OCI-LY3 (cell line): ENCODE measurements around the gene FLRT1.

ENCODE experiments used
- H2AFZ ChIP-seq: fragments of 200-600, 300-600 bp; shearing (Covaris generic); 2 replicates; pipeline ENCODE4 v1.6.0; 2014; ENCODE audit warnings: antibody characterized with exemption, low read depth, low read length
- H3K27ac ChIP-seq: fragments of 200-600, 300-600 bp; sonication (generic); 2 replicates; pipeline ENCODE4 v1.5.1; 2014; ENCODE audit warnings: mild to moderate bottlenecking, low read length, moderate library complexity, mixed read lengths
- H3K27me3 ChIP-seq: fragments of 200-600, 300-600 bp; sonication (generic); 2 replicates; pipeline ENCODE4 v1.6.1; 2014; ENCODE audit warnings: low read depth, low read length, mixed read lengths
- H3K36me3 ChIP-seq: fragments of 200-600, 300-600 bp; sonication (generic); replicated peaks from 2 replicates; pipeline ENCODE3; 2014; ENCODE audit warnings: low read depth, low read length, mixed read lengths
- H3K4me1 ChIP-seq: fragments of 300-600, 200-600 bp; sonication (generic); 2 replicates; pipeline ENCODE4 v1.6.1; 2014; ENCODE audit warnings: low read length, mixed read lengths
- H3K4me2 ChIP-seq: fragments of 200-600, 300-600 bp; sonication (generic); 2 replicates; pipeline ENCODE4 v1.6.1; 2014; ENCODE audit warnings: low read length, mixed read lengths
- H3K4me3 ChIP-seq: fragments of 300-600, 200-600 bp; sonication (generic); 2 replicates; pipeline ENCODE4 v1.5.1; 2014; ENCODE audit warnings: antibody characterized with exemption, mild to moderate bottlenecking, low read length, moderate library complexity
- H3K79me2 ChIP-seq: fragments of 300-600, 200-600 bp; shearing (Covaris generic); 2 replicates; pipeline ENCODE4 v1.6.1; 2014; ENCODE audit warnings: mild to moderate bottlenecking, low read length, mixed read lengths
- H3K9ac ChIP-seq: fragments of 300-600, 200-600 bp; shearing (Covaris generic); 2 replicates; pipeline ENCODE4 v1.6.0; 2014; ENCODE audit warnings: mild to moderate bottlenecking, low read length, moderate library complexity
- H3K9me3 ChIP-seq: fragments of 200-600, 300-600 bp; shearing (Covaris generic); 2 replicates; pipeline ENCODE4 v1.6.1; 2014; ENCODE audit warnings: low read length, mixed read lengths; ENCODE audit not compliant: insufficient read depth
- H4K20me1 ChIP-seq: fragments of 200-600, 300-600 bp; sonication (generic); 2 replicates; pipeline ENCODE4 v1.6.1; 2016; ENCODE audit warnings: low read length, mixed read lengths; ENCODE audit not compliant: insufficient read depth
- EZH2phosphoT487 ChIP-seq: fragments of 200-600 bp; shearing (Covaris generic); IDR thresholded peaks from 2 replicates; pipeline ENCODE4 v1.6.1; 2018; ENCODE audit warnings: antibody characterized with exemption, mixed run types, low read depth
- TF ChIP-seq, protein P1 (sequence below): fragments of 200-600, 300-600 bp; sonication (generic); IDR thresholded peaks from 2 replicates; pipeline ENCODE4 v1.5.1; 2014; ENCODE audit warnings: antibody characterized with exemption, low read length, low read depth

FLRT1 gene

GRCh38 chr11:64008914-64009633 lies 26.7 kb upstream of the FLRT1 start:
- no peaks in the 10 kb centered on the region for H3K36me3 ChIP-seq
- peaks cover 6% of the 10 kb centered on the region; the same call in 1 of the 2 replicates for H3K9me3 ChIP-seq
- H3K4me2 ChIP-seq = no peak overlapping the region
- no peak overlapping the region for H3K9ac ChIP-seq
- H2AFZ ChIP-seq = no peak overlapping the region
- TF ChIP-seq EZH2phosphoT487 = no peak
- TF ChIP-seq, protein P1, sequence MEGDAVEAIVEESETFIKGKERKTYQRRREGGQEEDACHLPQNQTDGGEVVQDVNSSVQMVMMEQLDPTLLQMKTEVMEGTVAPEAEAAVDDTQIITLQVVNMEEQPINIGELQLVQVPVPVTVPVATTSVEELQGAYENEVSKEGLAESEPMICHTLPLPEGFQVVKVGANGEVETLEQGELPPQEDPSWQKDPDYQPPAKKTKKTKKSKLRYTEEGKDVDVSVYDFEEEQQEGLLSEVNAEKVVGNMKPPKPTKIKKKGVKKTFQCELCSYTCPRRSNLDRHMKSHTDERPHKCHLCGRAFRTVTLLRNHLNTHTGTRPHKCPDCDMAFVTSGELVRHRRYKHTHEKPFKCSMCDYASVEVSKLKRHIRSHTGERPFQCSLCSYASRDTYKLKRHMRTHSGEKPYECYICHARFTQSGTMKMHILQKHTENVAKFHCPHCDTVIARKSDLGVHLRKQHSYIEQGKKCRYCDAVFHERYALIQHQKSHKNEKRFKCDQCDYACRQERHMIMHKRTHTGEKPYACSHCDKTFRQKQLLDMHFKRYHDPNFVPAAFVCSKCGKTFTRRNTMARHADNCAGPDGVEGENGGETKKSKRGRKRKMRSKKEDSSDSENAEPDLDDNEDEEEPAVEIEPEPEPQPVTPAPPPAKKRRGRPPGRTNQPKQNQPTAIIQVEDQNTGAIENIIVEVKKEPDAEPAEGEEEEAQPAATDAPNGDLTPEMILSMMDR = no peak
- no peaks in the 10 kb centered on the region for H3K79me2 ChIP-seq
- H3K4me3 ChIP-seq = no peak overlapping the region
- no peaks in the 10 kb centered on the region for H4K20me1 ChIP-seq
- H3K27me3 ChIP-seq = no peaks in the 10 kb centered on the region
- no peak overlapping the region for H3K27ac ChIP-seq
- peaks cover 3% of the 10 kb centered on the region; the same call in 1 of the 2 replicates for H3K4me1 ChIP-seq

DNA sequence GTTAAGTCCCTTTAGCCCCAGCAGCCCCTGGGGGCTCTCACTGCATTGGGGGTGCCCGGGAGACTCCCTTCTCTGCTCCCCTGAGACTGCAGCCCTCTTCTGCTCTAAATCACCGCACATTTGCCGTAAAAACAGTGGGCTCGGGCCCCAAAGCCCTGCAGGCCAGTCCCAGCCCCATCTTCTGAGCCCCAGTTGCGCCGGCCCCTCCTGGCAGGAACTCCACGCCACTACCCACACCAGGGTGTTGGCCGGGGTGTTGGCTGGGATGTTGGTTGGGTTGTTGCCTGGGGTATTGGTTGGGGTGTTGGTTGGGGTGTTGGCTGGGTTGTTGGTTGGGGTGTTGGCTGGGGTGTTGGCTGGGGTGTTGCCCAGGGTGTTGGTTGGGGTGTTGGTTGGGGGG lies 26.0 kb upstream of the FLRT1 start:
- no peak overlapping the region for H3K27ac ChIP-seq
- H3K4me3 ChIP-seq = no peak overlapping the region
- TF ChIP-seq, protein P1 = no peak
- TF ChIP-seq EZH2phosphoT487 = no peak
- H3K9me3 ChIP-seq = peaks cover 6% of the 10 kb centered on the region; the same call in 1 of the 2 replicates
- no peaks in the 10 kb centered on the region for H3K36me3 ChIP-seq
- H3K79me2 ChIP-seq = no peaks in the 10 kb centered on the region
- H3K4me2 ChIP-seq = no peak overlapping the region
- no peaks in the 10 kb centered on the region for H3K27me3 ChIP-seq
- H4K20me1 ChIP-seq = no peaks in the 10 kb centered on the region
- no peak overlapping the region for H2AFZ ChIP-seq
- peaks cover 3% of the 10 kb centered on the region; the same call in 1 of the 2 replicates for H3K4me1 ChIP-seq
- no peak overlapping the region for H3K9ac ChIP-seq

DNA sequence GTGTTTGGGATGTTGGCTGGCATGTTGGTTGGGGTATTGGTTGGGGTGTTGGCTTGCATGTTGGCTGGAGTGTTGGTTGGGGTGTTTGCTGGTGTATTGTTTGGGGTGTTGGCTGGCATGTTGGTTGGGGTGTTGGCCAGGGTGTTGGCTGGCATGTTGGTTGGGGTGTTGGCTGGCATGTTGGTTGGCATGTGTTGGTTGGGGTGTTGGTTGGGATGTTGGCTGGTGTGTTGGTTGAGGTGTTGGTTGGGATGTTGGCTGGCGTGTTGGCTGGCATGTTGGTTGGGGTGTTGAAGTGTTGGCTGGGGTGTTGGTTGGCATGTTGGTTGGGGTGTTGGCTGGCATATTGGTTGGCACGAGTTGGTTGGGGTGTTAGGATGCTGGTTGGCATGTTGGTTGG lies 24.9 kb upstream of the FLRT1 start:
- no peak overlapping the region for H3K27ac ChIP-seq
- H2AFZ ChIP-seq = no peak overlapping the region
- no peak overlapping the region for H3K9ac ChIP-seq
- TF ChIP-seq, protein P1 = no peak
- TF ChIP-seq EZH2phosphoT487 = no peak
- H3K36me3 ChIP-seq = no peaks in the 10 kb centered on the region
- H3K27me3 ChIP-seq = no peaks in the 10 kb centered on the region
- H3K4me2 ChIP-seq = no peak overlapping the region
- peaks cover 3% of the 10 kb centered on the region; the same call in 1 of the 2 replicates for H3K4me1 ChIP-seq
- H3K9me3 ChIP-seq = peaks cover 6% of the 10 kb centered on the region; the same call in 1 of the 2 replicates
- H4K20me1 ChIP-seq = no peaks in the 10 kb centered on the region
- no peaks in the 10 kb centered on the region for H3K79me2 ChIP-seq
- H3K4me3 ChIP-seq = no peak overlapping the region

- TF ChIP-seq, protein P1 = no peak
- TF ChIP-seq EZH2phosphoT487 = no peak
- peaks cover 6% of the 10 kb centered on the region; the same call in 1 of the 2 replicates for H3K9me3 ChIP-seq
- no peak overlapping the region for H2AFZ ChIP-seq
- H3K4me1 ChIP-seq = peaks cover under 1% of the 10 kb centered on the region; the same call in 1 of the 2 replicates
- no peaks in the 10 kb centered on the region for H3K27me3 ChIP-seq
- H3K36me3 ChIP-seq = no peaks in the 10 kb centered on the region
- no peak overlapping the region for H3K27ac ChIP-seq
- no peak overlapping the region for H3K4me3 ChIP-seq
- H3K9ac ChIP-seq = no peak overlapping the region
- no peaks in the 10 kb centered on the region for H4K20me1 ChIP-seq
- no peaks in the 10 kb centered on the region for H3K79me2 ChIP-seq
- no peak overlapping the region for H3K4me2 ChIP-seq
These were observed 24.4 kb upstream of the FLRT1 start for GRCh38 chr11:64011371-64011770.
